Hepatocyte (in vitro differentiated cells): Measurements from ENCODE around the gene SLC19A1. TPM values are rescaled to one million over a fixed set of nuclear protein-coding genes. Genes with fewer than 3 reads are reported as not detected.

Source experiments
- DNase-seq: peaks from one replicate; pipeline ENCODE4 v3.0.0-alpha.2; 2016; ENCODE audit warnings: low spot score
- H2AFZ ChIP-seq: fragments of 200-600 bp; sonication (generic); 2 replicates; pipeline ENCODE4 v1.6.0; 2016; ENCODE audit warnings: antibody characterized with exemption, mild to moderate bottlenecking
- H3K27ac ChIP-seq: fragments of 200-600 bp; sonication (generic); 2 replicates; pipeline ENCODE4 v1.5.1; 2016; ENCODE audit warnings: mild to moderate bottlenecking
- H3K27me3 ChIP-seq: fragments of 200-600 bp; sonication (generic); 2 replicates; pipeline ENCODE4 v1.6.1; 2016
- H3K36me3 ChIP-seq: fragments of 200-600 bp; sonication (generic); replicated peaks from 2 replicates; pipeline ENCODE4 v1.5.1; 2016; ENCODE audit warnings: low read depth; ENCODE audit not compliant: insufficient read depth
- H3K4me1 ChIP-seq: fragments of 200-600 bp; sonication (generic); 2 replicates; pipeline ENCODE4 v1.5.1; 2016; ENCODE audit warnings: mild to moderate bottlenecking, moderate library complexity; ENCODE audit not compliant: insufficient read depth
- H3K4me2 ChIP-seq: fragments of 200-600 bp; sonication (generic); 2 replicates; pipeline ENCODE4 v1.6.0; 2016
- H3K4me3 ChIP-seq: fragments of 200-600 bp; sonication (generic); 2 replicates; pipeline ENCODE4 v1.5.1; 2016; ENCODE audit warnings: mild to moderate bottlenecking
- H3K79me2 ChIP-seq: fragments of 200-600 bp; sonication (generic); 2 replicates; pipeline ENCODE4 v1.6.0; 2017; ENCODE audit warnings: mild to moderate bottlenecking
- H3K9me2 ChIP-seq: fragments of 200-600 bp; sonication (generic); replicated peaks from 2 replicates; pipeline ENCODE4 v1.6.0; 2017; ENCODE audit warnings: mild to moderate bottlenecking; ENCODE audit not compliant: insufficient read depth
- H3K9me3 ChIP-seq: fragments of 200-600 bp; sonication (generic); 2 replicates; pipeline ENCODE4 v1.5.1; 2016; ENCODE audit warnings: low read depth, mild to moderate bottlenecking
- H4K20me1 ChIP-seq: fragments of 200-600 bp; sonication (generic); 2 replicates; pipeline ENCODE4 v1.6.0; 2016; ENCODE audit warnings: mild to moderate bottlenecking; ENCODE audit not compliant: insufficient read depth, poor library complexity, severe bottlenecking
- CTCF ChIP-seq: fragments of 200-600 bp; sonication (generic); IDR thresholded peaks from 2 replicates; pipeline ENCODE4 v1.5.1; 2016; ENCODE audit warnings: antibody characterized with exemption, mild to moderate bottlenecking; ENCODE audit not compliant: poor library complexity
- EZH2 ChIP-seq: fragments of 200-600 bp; sonication (generic); IDR thresholded peaks from 2 replicates; pipeline ENCODE4 v1.6.1; 2016; ENCODE audit warnings: antibody characterized with exemption, mild to moderate bottlenecking, borderline replicate concordance
- EZH2phosphoT487 ChIP-seq: fragments of 200-600 bp; sonication (generic); IDR thresholded peaks from one replicate; pipeline ENCODE4 v1.6.1; 2018; ENCODE audit warnings: antibody characterized with exemption, mild to moderate bottlenecking, low read depth, moderate library complexity; ENCODE audit not compliant: unreplicated experiment, severe bottlenecking
- WGBS: methylation state at CpG from one replicate; pipeline ENCODE4 v1.1.6; 2016; ENCODE audit warnings: low lambda C conversion rate; ENCODE audit errors: missing lambda C conversion rate; 5-methylcytosine and 5-hydroxymethylcytosine counted together
- polyA plus RNA-seq: library from polyadenylated mRNA; unstranded; fragments of >200 nt; fragmentation: Nextera tagmentation; extraction: Ambion mirVana; gene quantifications from 2 replicates; pipeline ENCODE4 v1.2.1, GENCODE V29; 2016
- total RNA-seq: library from RNA; depleted of rRNA; stranded (reverse); fragments of >200 nt; gene quantifications from 2 replicates; pipeline ENCODE4 v1.2.3, GENCODE V29; 2014

Gene SLC19A1
- total and polyA plus RNA-seq, 2 experiments from 2014 or later = 7.7 to 24.8 TPM

- Histone ChIP-seq H3K27ac (no peak overlapping the region), H3K79me2 (no peaks in the 10 kb centered on the region), H3K27me3 (no peaks in the 10 kb centered on the region), H3K4me2 (no peak overlapping the region), H3K4me1 (peaks cover 10% of the 10 kb centered on the region), H3K9me3 (no peaks in the 10 kb centered on the region), H2AFZ (no peak overlapping the region), H3K9me2 (no peaks in the 10 kb centered on the region), H3K4me3 (no peak overlapping the region), H3K36me3 (no peaks in the 10 kb centered on the region), H4K20me1 (no peaks in the 10 kb centered on the region)
- DNase-seq = peak; percentile 66
- 67% methylated on average over 22 of the region's 28 CpGs for WGBS
- TF ChIP-seq CTCF = no peak
- no peak for TF ChIP-seq EZH2
- no peak for TF ChIP-seq EZH2phosphoT487
These were observed 7.5 kb downstream of the SLC19A1 start for GRCh38 chr21:45534636-45535331.

- TF ChIP-seq EZH2 = no peak
- TF ChIP-seq EZH2phosphoT487 = no peak
- TF ChIP-seq CTCF = no peak
- Histone ChIP-seq H3K4me1 (peaks cover 10% of the 10 kb centered on the region), H3K27ac (no peak overlapping the region), H3K4me2 (no peak overlapping the region), H4K20me1 (no peaks in the 10 kb centered on the region), H3K4me3 (no peak overlapping the region), H3K36me3 (no peaks in the 10 kb centered on the region), H3K9me2 (no peaks in the 10 kb centered on the region), H3K9me3 (no peaks in the 10 kb centered on the region), H3K27me3 (no peaks in the 10 kb centered on the region), H3K79me2 (no peaks in the 10 kb centered on the region), H2AFZ (no peak overlapping the region)
- no peak for DNase-seq
- 88% methylated on average over 20 of the region's 20 CpGs for WGBS
These were observed 8.2 kb downstream of the SLC19A1 start for GRCh38 chr21:45533846-45534635.

GRCh38 chr21:45533361-45533845 lies 8.8 kb downstream of the SLC19A1 start:
- no peak for TF ChIP-seq EZH2phosphoT487
- TF ChIP-seq CTCF = no peak
- TF ChIP-seq EZH2 = no peak

More at GRCh38 chr21:45533361-45533845, 8.8 kb downstream of the SLC19A1 start:
- H3K36me3 ChIP-seq = no peaks in the 10 kb centered on the region
- DNase-seq = no peak
- H3K4me2 ChIP-seq = no peak overlapping the region
- H4K20me1 ChIP-seq = no peaks in the 10 kb centered on the region
- WGBS = 92% methylated on average over 12 of the region's 12 CpGs
- no peak overlapping the region for H3K27ac ChIP-seq
- H3K27me3 ChIP-seq = no peaks in the 10 kb centered on the region
- H3K9me2 ChIP-seq = no peaks in the 10 kb centered on the region
- H3K79me2 ChIP-seq = no peaks in the 10 kb centered on the region
- H2AFZ ChIP-seq = no peak overlapping the region
- no peaks in the 10 kb centered on the region for H3K9me3 ChIP-seq
- peaks cover 10% of the 10 kb centered on the region for H3K4me1 ChIP-seq
- no peak overlapping the region for H3K4me3 ChIP-seq
